ENCODE results near the gene NXNL1. TPM values are rescaled to one million over a fixed set of nuclear protein-coding genes. Genes with fewer than 3 reads are reported as not detected.

The NXNL1 gene
- total and polyA plus RNA-seq, 2 of the 13 experiments (the other 11 are each of a cell fraction or from before 2014, with no cell fraction given): not detected

DNA sequence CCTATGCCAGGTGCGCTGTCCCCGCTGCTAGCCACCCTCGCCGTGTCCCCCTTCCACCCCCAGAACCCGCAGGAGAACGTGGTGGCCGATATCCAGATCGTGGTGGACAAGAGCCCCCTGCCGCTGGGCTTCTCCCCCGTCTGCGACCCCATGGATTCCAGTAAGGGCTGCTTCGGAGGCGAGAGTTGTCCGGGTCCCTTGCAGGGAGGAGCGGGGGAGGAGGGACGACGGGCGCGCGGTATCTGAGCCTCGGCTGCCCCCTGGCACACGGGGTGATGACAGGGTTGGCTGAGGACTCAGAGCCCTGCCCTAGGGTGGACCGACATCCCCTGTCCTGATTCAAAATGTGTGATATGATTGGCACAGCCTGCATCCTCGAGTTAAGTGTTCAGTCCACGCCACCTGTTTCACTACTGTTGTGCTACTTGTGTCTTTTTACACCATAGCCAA lies 40.2 kb downstream of the NXNL1 start (continued):
- no peak for TF ChIP-seq ARNT (IDR thresholded peaks at IDR 0.05)
- TF ChIP-seq KLF6 (CRISPR knock-in tag; IDR thresholded peaks at IDR 0.05): no peak
- TF ChIP-seq, protein P1, sequence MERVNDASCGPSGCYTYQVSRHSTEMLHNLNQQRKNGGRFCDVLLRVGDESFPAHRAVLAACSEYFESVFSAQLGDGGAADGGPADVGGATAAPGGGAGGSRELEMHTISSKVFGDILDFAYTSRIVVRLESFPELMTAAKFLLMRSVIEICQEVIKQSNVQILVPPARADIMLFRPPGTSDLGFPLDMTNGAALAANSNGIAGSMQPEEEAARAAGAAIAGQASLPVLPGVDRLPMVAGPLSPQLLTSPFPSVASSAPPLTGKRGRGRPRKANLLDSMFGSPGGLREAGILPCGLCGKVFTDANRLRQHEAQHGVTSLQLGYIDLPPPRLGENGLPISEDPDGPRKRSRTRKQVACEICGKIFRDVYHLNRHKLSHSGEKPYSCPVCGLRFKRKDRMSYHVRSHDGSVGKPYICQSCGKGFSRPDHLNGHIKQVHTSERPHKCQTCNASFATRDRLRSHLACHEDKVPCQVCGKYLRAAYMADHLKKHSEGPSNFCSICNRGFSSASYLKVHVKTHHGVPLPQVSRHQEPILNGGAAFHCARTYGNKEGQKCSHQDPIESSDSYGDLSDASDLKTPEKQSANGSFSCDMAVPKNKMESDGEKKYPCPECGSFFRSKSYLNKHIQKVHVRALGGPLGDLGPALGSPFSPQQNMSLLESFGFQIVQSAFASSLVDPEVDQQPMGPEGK (CRISPR knock-in tag; IDR thresholded peaks at IDR 0.05): peak; percentile 27; the same call in 1 of the 2 replicates
- TF ChIP-seq, protein P2, sequence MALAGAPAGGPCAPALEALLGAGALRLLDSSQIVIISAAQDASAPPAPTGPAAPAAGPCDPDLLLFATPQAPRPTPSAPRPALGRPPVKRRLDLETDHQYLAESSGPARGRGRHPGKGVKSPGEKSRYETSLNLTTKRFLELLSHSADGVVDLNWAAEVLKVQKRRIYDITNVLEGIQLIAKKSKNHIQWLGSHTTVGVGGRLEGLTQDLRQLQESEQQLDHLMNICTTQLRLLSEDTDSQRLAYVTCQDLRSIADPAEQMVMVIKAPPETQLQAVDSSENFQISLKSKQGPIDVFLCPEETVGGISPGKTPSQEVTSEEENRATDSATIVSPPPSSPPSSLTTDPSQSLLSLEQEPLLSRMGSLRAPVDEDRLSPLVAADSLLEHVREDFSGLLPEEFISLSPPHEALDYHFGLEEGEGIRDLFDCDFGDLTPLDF (CRISPR knock-in tag; IDR thresholded peaks at IDR 0.05): no peak
- TF ChIP-seq HCFC1 (IDR thresholded peaks at IDR 0.05; ENCODE audit: low read depth, low read length): no peak
- no peak for TF ChIP-seq ZSCAN30 (CRISPR knock-in tag; IDR thresholded peaks at IDR 0.05)
- TF ChIP-seq, protein P3, sequence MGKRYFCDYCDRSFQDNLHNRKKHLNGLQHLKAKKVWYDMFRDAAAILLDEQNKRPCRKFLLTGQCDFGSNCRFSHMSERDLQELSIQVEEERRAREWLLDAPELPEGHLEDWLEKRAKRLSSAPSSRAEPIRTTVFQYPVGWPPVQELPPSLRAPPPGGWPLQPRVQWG (CRISPR knock-in tag; IDR thresholded peaks at IDR 0.05; ENCODE audit: borderline replicate concordance, low read depth): no peak
- TF ChIP-seq, protein P4, sequence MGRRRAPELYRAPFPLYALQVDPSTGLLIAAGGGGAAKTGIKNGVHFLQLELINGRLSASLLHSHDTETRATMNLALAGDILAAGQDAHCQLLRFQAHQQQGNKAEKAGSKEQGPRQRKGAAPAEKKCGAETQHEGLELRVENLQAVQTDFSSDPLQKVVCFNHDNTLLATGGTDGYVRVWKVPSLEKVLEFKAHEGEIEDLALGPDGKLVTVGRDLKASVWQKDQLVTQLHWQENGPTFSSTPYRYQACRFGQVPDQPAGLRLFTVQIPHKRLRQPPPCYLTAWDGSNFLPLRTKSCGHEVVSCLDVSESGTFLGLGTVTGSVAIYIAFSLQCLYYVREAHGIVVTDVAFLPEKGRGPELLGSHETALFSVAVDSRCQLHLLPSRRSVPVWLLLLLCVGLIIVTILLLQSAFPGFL (CRISPR knock-in tag; IDR thresholded peaks at IDR 0.05): no peak
- no peak for TF ChIP-seq HOXA3 (CRISPR knock-in tag; IDR thresholded peaks at IDR 0.05)
- TF ChIP-seq PHB2 (IDR thresholded peaks at IDR 0.05; ENCODE audit: partially characterized antibody): no peak
- TF ChIP-seq RFX5 (IDR thresholded peaks at IDR 0.05; ENCODE audit: low read depth, low read length): no peak
- no peak for TF ChIP-seq MAFG (CRISPR knock-in tag; IDR thresholded peaks at IDR 0.05)
- TF ChIP-seq FOXC1 (CRISPR knock-in tag; IDR thresholded peaks at IDR 0.05; ENCODE audit: borderline replicate concordance): peak; percentile 11; the same call in 1 of the 2 replicates
- no peak for TF ChIP-seq ZZZ3 (CRISPR knock-in tag; IDR thresholded peaks at IDR 0.05; ENCODE audit: borderline replicate concordance)
- TF ChIP-seq SPEN (CRISPR knock-in tag; IDR thresholded peaks at IDR 0.05; ENCODE audit: low read depth): no peak
- TF ChIP-seq ZNF12 (CRISPR knock-in tag; IDR thresholded peaks at IDR 0.05): no peak
- no peak for TF ChIP-seq ZNF510 (CRISPR knock-in tag; IDR thresholded peaks at IDR 0.05; ENCODE audit: low read depth)
- no peak for TF ChIP-seq NPAS2 (CRISPR knock-in tag; IDR thresholded peaks at IDR 0.05; ENCODE audit: borderline replicate concordance)
- no peak for TF ChIP-seq SMYD3 (CRISPR knock-in tag; IDR thresholded peaks at IDR 0.05)
- TF ChIP-seq GABPA (IDR thresholded peaks at IDR 0.05; ENCODE audit: low read depth, low read length): no peak
- TF ChIP-seq GABPA (CRISPR knock-in tag; IDR thresholded peaks at IDR 0.05; ENCODE audit: low read depth): 0 out of 2 replicates have a peak, but pooled peaks have one; percentile 11
- TF ChIP-seq EED (CRISPR knock-in tag; IDR thresholded peaks at IDR 0.05): no peak
- TF ChIP-seq, protein P5, sequence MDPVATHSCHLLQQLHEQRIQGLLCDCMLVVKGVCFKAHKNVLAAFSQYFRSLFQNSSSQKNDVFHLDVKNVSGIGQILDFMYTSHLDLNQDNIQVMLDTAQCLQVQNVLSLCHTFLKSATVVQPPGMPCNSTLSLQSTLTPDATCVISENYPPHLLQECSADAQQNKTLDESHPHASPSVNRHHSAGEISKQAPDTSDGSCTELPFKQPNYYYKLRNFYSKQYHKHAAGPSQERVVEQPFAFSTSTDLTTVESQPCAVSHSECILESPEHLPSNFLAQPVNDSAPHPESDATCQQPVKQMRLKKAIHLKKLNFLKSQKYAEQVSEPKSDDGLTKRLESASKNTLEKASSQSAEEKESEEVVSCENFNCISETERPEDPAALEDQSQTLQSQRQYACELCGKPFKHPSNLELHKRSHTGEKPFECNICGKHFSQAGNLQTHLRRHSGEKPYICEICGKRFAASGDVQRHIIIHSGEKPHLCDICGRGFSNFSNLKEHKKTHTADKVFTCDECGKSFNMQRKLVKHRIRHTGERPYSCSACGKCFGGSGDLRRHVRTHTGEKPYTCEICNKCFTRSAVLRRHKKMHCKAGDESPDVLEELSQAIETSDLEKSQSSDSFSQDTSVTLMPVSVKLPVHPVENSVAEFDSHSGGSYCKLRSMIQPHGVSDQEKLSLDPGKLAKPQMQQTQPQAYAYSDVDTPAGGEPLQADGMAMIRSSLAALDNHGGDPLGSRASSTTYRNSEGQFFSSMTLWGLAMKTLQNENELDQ (CRISPR knock-in tag; IDR thresholded peaks at IDR 0.05; ENCODE audit: borderline replicate concordance): no peak
- TF ChIP-seq RFX1 (IDR thresholded peaks at IDR 0.05): no peak
- no peak for TF ChIP-seq ZNF124 (CRISPR knock-in tag; IDR thresholded peaks at IDR 0.05)
- TF ChIP-seq, protein P6, sequence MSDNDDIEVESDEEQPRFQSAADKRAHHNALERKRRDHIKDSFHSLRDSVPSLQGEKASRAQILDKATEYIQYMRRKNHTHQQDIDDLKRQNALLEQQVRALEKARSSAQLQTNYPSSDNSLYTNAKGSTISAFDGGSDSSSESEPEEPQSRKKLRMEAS (IDR thresholded peaks at IDR 0.05): peak; percentile 46; the same call in 1 of the 2 replicates
- no peak for TF ChIP-seq ZNF674 (CRISPR knock-in tag; IDR thresholded peaks at IDR 0.05; ENCODE audit: low read depth)

Measured in HepG2 (cell line).